RWPE2 (cell line): ENCODE results near the gene UBXN2A.

Source experiments
- ATAC-seq: fragments of 200-7000 bp; cut with Tn5 transposase; 3 replicates; pipeline ENCODE4 v1.9.1; 2021; ENCODE audit warnings: low read depth
- DNase-seq: peaks from one replicate; pipeline ENCODE4 v3.0.0-alpha.2; 2020; ENCODE audit warnings: low spot score
- H3K27ac ChIP-seq: fragments of 450-650 bp; 2 replicates; pipeline ENCODE4 v1.5.1; 2017; ENCODE audit warnings: mild to moderate bottlenecking; ENCODE audit not compliant: poor library complexity, severe bottlenecking
- H3K27me3 ChIP-seq: fragments of 250-450 bp; sonication (Bioruptor Pico); 2 replicates; pipeline ENCODE4 v1.5.1; 2021; ENCODE audit warnings: mild to moderate bottlenecking, moderate library complexity; ENCODE audit not compliant: insufficient read depth, poor library complexity, severe bottlenecking
- H3K36me3 ChIP-seq: fragments of 250-450 bp; sonication (Bioruptor Pico); 2 replicates; pipeline ENCODE4 v1.5.1; 2020; ENCODE audit warnings: low read depth, mild to moderate bottlenecking, moderate library complexity
- H3K4me1 ChIP-seq: fragments of 250-450 bp; sonication (Bioruptor Pico); 2 replicates; pipeline ENCODE4 v1.5.1; 2021; ENCODE audit warnings: mild to moderate bottlenecking, moderate library complexity; ENCODE audit not compliant: insufficient read depth, poor library complexity, severe bottlenecking
- H3K4me3 ChIP-seq: fragments of 250-450 bp; sonication (Bioruptor Pico); 2 replicates; pipeline ENCODE4 v1.5.1; 2021; ENCODE audit warnings: mild to moderate bottlenecking, moderate library complexity; ENCODE audit not compliant: severe bottlenecking
- H3K9me3 ChIP-seq: fragments of 250-450 bp; sonication (Bioruptor Pico); 2 replicates; pipeline ENCODE4 v1.5.1; 2021; ENCODE audit warnings: mild to moderate bottlenecking, moderate library complexity; ENCODE audit not compliant: severe bottlenecking
- TF ChIP-seq, protein P1 (sequence below): fragments of 450-650 bp; IDR thresholded peaks from one replicate; pipeline ENCODE4 v1.5.1; 2017; ENCODE audit warnings: mild to moderate bottlenecking, moderate library complexity; ENCODE audit not compliant: poor library complexity, severe bottlenecking

The UBXN2A gene

DNA sequence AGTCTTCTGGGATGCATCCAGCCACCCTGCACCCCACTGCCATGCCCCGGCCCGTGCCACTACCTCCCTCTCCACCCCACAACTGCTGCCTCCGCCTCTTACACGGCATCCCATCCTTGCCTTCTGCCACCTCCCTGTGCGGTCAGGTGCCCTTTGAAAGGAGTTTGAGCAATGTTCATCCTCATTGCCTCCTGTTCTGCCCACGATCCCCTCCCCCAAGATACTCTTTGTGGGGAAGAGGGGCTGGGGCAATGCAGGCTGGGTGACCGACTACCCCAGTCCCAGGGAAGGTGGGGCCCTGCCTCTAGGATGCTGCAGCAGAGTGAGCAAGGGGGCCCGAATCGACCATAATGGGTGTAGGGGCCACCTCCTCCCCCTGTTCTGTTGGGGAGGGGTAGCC, 78.0 kb downstream of the UBXN2A start:
- no peak for DNase-seq

DNA sequence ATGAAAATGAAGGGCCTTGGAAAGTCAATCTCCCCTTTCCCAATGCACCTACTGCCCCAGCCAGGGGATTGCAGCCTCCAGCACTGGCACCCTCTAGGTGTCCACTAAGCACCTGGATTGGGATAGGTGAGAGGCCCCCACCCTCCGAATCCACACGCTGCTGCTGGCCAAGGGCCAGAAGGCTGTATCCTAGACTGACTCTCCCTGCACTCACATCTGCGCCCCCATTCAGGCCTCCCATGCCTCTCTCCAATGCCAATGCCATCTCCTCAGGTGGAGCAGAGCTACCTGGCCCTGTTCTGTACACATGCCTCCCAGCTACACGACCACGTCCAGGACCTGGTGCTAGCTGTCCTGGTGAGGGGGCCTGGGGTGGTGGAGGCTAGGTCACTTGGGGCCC, 79.5 kb downstream of the UBXN2A start:
- TF ChIP-seq, protein P1, sequence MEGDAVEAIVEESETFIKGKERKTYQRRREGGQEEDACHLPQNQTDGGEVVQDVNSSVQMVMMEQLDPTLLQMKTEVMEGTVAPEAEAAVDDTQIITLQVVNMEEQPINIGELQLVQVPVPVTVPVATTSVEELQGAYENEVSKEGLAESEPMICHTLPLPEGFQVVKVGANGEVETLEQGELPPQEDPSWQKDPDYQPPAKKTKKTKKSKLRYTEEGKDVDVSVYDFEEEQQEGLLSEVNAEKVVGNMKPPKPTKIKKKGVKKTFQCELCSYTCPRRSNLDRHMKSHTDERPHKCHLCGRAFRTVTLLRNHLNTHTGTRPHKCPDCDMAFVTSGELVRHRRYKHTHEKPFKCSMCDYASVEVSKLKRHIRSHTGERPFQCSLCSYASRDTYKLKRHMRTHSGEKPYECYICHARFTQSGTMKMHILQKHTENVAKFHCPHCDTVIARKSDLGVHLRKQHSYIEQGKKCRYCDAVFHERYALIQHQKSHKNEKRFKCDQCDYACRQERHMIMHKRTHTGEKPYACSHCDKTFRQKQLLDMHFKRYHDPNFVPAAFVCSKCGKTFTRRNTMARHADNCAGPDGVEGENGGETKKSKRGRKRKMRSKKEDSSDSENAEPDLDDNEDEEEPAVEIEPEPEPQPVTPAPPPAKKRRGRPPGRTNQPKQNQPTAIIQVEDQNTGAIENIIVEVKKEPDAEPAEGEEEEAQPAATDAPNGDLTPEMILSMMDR = no peak
- no peaks in the 10 kb centered on the region for H3K9me3 ChIP-seq
- H3K36me3 ChIP-seq = no peaks in the 10 kb centered on the region
- no peak overlapping the region for H3K27ac ChIP-seq
- DNase-seq = no peak
- no peak overlapping the region for H3K4me3 ChIP-seq
- H3K4me1 ChIP-seq = peaks cover 17% of the 10 kb centered on the region
- ATAC-seq = no peak
- no peaks in the 10 kb centered on the region for H3K27me3 ChIP-seq

More for the DNA sequence above, 78.0 kb downstream of the UBXN2A start:
- Histone ChIP-seq H3K36me3 (no peaks in the 10 kb centered on the region), H3K27me3 (no peaks in the 10 kb centered on the region), H3K4me3 (no peak overlapping the region), H3K27ac (no peak overlapping the region), H3K9me3 (no peaks in the 10 kb centered on the region), H3K4me1 (peaks cover 22% of the 10 kb centered on the region)
- TF ChIP-seq, protein P1 = no peak
- no peak for ATAC-seq

DNA sequence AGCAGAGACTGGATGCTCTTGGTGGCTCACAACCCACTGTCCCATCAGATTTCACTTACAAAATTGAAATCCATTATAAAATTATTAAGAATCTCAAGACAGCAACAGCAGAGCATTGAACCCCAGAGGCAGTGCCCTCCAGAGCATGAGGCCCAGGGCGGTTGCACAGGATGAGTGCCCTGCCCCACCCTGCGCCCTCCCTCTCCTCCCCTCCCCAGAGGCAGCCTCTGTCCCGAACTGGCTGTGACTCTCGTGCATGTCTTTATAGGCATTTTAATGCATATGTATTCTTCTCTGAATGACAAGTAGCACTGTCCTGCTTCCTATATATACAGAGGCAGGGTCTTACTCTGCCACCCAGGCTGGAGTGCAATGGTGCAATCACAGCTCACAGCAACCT, 80.0 kb downstream of the UBXN2A start:
- H3K36me3 ChIP-seq = no peaks in the 10 kb centered on the region; the same call in 1 of the 2 replicates
- H3K27me3 ChIP-seq = no peaks in the 10 kb centered on the region
- ATAC-seq (no peak), DNase-seq (no peak)
- peaks cover 12% of the 10 kb centered on the region for H3K4me1 ChIP-seq
- H3K9me3 ChIP-seq = no peaks in the 10 kb centered on the region
- H3K4me3 ChIP-seq = no peak overlapping the region
- no peak overlapping the region for H3K27ac ChIP-seq
- TF ChIP-seq, protein P1 = no peak

DNA sequence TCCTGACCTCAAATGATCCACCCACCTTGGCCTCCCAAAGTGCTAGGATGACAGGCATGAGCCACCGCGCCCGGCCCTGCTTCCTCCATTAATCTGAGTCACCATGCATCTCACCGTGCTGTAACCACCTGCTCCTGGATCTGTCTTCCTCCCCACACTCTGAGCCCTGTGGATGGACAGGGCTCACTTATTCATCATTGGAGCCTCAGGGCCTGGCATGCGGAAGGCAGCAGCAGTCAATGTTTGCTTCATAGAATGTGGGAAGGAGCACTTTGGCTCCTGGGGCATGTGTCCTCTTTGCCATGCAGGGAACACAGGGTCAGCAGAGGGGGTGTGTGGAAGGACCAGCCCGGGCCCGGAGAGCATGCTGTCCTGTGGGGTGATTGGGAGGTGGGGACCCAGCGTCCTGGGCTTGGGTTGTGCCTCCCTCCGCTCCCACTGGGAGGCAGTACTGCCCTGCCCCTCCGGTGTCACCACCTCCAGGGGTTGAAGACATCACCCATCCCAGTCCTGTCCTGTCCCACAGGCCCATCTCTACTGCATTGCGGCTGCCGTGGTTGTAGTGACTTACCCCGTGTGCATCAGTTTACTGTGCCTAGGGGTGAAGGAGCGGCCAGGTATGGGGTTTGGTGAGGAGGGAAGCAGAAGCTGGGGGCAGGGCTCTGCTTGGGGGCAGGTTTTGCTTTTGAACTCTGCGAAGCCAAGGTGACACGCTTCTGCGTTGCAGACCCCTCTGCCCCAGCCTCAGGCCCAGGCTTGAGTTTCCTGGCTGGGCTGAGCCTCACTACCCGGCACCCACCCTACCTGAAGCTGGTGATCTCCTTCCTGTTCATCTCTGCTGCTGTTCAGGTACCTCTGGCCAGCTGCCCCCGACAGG, 81.1 kb downstream of the UBXN2A start:
- peak; percentile 75 for DNase-seq
- no peak overlapping the region for H3K4me3 ChIP-seq
- no peaks in the 10 kb centered on the region; the same call in 1 of the 2 replicates for H3K36me3 ChIP-seq
- peaks cover 3% of the 10 kb centered on the region for H3K4me1 ChIP-seq
- no peaks in the 10 kb centered on the region for H3K9me3 ChIP-seq
- TF ChIP-seq, protein P1 = peak; percentile 12
- H3K27ac ChIP-seq = peak overlapping the region; percentile 15
- H3K27me3 ChIP-seq = no peaks in the 10 kb centered on the region
- peak; percentile 89 for ATAC-seq

DNA sequence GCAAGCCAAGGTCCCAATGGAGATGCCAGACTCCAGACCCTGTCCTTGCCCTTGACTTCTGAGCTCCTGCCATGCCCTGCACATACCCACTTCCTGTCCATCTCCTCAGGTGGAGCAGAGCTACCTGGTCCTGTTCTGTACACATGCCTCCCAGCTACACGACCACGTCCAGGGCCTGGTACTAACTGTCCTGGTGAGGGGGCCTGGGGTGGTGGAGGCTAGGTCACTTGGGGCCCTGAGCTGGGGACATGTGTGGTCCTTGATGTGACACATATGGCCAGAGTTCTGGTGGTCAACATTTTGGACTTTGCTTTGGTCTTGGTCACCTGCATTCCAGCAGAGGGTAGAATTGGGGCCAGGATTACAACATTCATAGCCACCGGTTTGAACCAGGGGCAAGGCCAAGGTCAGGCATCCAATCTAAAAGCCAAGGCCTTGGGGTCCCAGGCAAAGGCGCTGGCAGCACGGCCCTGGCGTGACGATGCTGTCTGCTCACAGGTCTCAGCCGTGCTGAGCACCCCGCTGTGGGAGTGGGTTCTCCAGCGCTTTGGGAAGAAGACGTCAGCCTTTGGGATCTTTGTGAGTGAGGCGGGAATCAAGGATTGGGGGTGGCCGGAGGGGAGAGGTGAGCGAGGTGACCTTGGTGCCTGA, 82.2 kb downstream of the UBXN2A start:
- no peak for ATAC-seq
- Histone ChIP-seq H3K27ac (no peak overlapping the region), H3K9me3 (no peaks in the 10 kb centered on the region), H3K4me1 (no peaks in the 10 kb centered on the region), H3K4me3 (no peak overlapping the region), H3K27me3 (no peaks in the 10 kb centered on the region), H3K36me3 (no peaks in the 10 kb centered on the region; the same call in 1 of the 2 replicates)
- no peak for DNase-seq
- TF ChIP-seq, protein P1 = no peak
